Chondrocyte (in vitro differentiated cells): Measurements from ENCODE around the gene SLC35A1. TPM values are rescaled to one million over a fixed set of nuclear protein-coding genes. Genes with fewer than 3 reads are reported as not detected.

ENCODE experiments used
- DNase-seq: peaks from one replicate; pipeline ENCODE4 v3.0.0; 2021; ENCODE audit warnings: mixed read lengths, low spot score
- H3K27ac Mint-ChIP-seq: one replicate; pipeline ENCODE4 v1.8.0; 2021; ENCODE audit warnings: mild to moderate bottlenecking, moderate library complexity, mixed read lengths; ENCODE audit not compliant: unreplicated experiment
- H3K27me3 Mint-ChIP-seq: 2 replicates; pipeline ENCODE4 v1.8.0; 2021; ENCODE audit warnings: low read depth, mixed read lengths
- H3K36me3 Mint-ChIP-seq: 2 replicates; pipeline ENCODE4 v1.8.0; 2021; ENCODE audit warnings: low read depth, mixed read lengths
- H3K4me1 Mint-ChIP-seq: 2 replicates; pipeline ENCODE4 v1.8.0; 2021; ENCODE audit warnings: low read depth, mild to moderate bottlenecking, mixed read lengths
- H3K4me3 Mint-ChIP-seq: one replicate; pipeline ENCODE4 v1.8.0; 2021; ENCODE audit warnings: mild to moderate bottlenecking, moderate library complexity, mixed read lengths; ENCODE audit not compliant: unreplicated experiment
- H3K9me3 Mint-ChIP-seq: 2 replicates; pipeline ENCODE4 v1.8.0; 2021; ENCODE audit warnings: low read depth, mixed read lengths
- total RNA-seq: library from RNA; stranded (reverse); gene quantifications from 3 replicates; pipeline ENCODE4 v1.2.1, GENCODE V29; 2021
- TF ChIP-seq, protein P1 (sequence below): fragments of 200-600 bp; sonication (generic); IDR thresholded peaks from 2 replicates; pipeline ENCODE4 v1.5.0; 2021; ENCODE audit warnings: antibody characterized with exemption, mild to moderate bottlenecking, moderate library complexity

The SLC35A1 gene
- total RNA-seq, 1 donor from 2014 or later, result 16.8 TPM

DNA sequence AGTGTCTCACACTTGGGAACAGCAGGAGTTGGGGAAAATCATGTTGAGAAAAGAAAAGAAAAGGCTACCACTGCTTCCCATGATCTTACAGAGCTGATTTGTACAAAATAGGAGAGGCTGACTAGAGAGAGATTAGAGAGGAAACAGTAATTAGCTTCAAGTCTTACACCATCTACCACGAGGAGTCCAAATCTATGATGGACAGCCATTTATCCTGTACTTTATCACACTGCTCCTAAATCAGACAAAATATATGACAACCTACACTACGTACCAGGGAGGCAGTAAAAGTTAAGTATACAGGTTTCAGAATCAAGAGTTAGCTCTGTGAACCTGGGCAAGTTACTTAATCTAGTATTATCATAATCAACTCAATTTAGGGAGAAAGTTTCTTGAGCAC is 79.0 kb downstream of the SLC35A1 start:
- Mint-ChIP-seq H3K4me1 (peaks cover 4% of the 10 kb centered on the region), H3K27me3 (no peaks in the 10 kb centered on the region), H3K4me3 (no peak overlapping the region), H3K9me3 (no peaks in the 10 kb centered on the region), H3K27ac (no peak overlapping the region), H3K36me3 (peaks cover 14% of the 10 kb centered on the region)
- DNase-seq, result no peak
- TF ChIP-seq, protein P1, sequence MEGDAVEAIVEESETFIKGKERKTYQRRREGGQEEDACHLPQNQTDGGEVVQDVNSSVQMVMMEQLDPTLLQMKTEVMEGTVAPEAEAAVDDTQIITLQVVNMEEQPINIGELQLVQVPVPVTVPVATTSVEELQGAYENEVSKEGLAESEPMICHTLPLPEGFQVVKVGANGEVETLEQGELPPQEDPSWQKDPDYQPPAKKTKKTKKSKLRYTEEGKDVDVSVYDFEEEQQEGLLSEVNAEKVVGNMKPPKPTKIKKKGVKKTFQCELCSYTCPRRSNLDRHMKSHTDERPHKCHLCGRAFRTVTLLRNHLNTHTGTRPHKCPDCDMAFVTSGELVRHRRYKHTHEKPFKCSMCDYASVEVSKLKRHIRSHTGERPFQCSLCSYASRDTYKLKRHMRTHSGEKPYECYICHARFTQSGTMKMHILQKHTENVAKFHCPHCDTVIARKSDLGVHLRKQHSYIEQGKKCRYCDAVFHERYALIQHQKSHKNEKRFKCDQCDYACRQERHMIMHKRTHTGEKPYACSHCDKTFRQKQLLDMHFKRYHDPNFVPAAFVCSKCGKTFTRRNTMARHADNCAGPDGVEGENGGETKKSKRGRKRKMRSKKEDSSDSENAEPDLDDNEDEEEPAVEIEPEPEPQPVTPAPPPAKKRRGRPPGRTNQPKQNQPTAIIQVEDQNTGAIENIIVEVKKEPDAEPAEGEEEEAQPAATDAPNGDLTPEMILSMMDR, result no peak

DNA sequence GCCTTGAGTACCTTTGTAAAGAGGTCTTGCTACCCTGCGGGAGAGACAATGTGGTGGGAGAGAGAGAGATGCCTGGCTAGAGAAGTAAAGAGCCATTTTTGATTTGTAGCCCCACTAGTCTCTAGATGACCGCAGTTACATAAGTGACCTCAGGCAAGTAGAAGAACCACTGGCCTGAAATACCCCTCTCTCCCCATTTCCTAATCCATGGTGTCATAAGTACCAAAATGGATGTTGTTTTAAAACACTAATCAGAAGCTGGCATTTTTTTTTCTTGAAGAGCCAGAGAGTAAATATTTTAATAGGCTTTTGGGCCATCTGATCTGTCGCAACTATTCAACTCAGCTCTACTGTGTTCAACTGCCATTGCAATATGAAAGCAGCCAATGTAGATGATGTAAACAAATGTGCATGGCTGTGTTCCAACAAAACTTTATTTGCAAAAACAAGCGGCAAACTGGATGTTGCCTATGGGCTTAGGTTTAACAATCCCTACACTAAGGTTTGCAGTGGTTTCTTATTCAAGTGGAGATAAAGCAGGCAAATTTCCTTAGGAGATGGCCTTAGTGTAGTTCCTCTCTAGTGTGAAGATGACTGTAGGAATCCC is 80.5 kb downstream of the SLC35A1 start:
- H3K36me3 Mint-ChIP-seq, result peaks cover 16% of the 10 kb centered on the region
- H3K27ac Mint-ChIP-seq, result no peak overlapping the region
- H3K9me3 Mint-ChIP-seq, result no peaks in the 10 kb centered on the region
- no peak for DNase-seq
- peaks cover 4% of the 10 kb centered on the region for H3K4me1 Mint-ChIP-seq
- no peak overlapping the region for H3K4me3 Mint-ChIP-seq
- TF ChIP-seq, protein P1, result no peak
- H3K27me3 Mint-ChIP-seq, result no peaks in the 10 kb centered on the region

DNA sequence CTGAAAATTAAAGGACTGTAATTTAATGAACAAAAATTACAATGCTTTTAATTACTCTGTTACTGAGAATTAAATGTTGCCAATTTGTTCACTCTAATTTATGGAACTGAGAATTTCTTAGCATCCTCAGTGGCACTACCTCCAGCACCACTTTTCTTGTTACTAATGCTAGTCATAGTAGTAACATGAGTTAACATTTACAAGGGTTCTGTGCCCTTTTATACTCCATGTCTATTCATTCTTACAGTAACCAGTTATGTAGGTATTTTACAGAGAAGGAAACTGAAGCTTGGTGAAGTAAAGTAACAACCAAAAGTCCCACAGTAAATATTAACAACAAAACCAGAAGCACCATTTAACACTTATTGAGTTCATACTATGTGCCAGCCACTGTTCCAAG is 82.7 kb downstream of the SLC35A1 start:
- Mint-ChIP-seq H3K4me1 (peaks cover 4% of the 10 kb centered on the region), H3K4me3 (no peak overlapping the region), H3K36me3 (peaks cover 12% of the 10 kb centered on the region), H3K27ac (peak overlapping the region; percentile 6), H3K27me3 (no peaks in the 10 kb centered on the region), H3K9me3 (no peaks in the 10 kb centered on the region)
- TF ChIP-seq, protein P1, result no peak
- no peak for DNase-seq

DNA sequence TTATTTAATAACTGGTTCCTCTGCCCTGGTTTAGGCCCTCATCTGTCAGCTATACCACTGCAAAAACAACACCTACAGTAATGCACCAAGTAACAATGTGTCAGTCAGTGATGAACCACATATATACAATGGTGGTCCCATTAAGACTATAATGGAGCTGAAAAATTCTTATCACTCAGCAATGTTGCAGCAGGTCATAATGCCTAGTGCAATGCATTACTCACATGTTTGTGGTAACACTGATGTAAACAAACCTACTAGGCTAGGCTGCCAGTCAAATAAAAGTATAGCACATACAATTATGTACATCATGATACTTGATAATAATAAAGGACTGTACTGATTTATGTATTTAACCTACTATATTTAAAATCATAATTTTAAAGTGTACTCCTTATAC is 85.7 kb downstream of the SLC35A1 start:
- DNase-seq, result no peak
- H3K36me3 Mint-ChIP-seq, result peaks cover 15% of the 10 kb centered on the region
- no peaks in the 10 kb centered on the region for H3K9me3 Mint-ChIP-seq
- TF ChIP-seq, protein P1, result no peak
- H3K4me1 Mint-ChIP-seq, result peaks cover 7% of the 10 kb centered on the region
- no peak overlapping the region for H3K27ac Mint-ChIP-seq
- no peaks in the 10 kb centered on the region for H3K27me3 Mint-ChIP-seq
- no peak overlapping the region for H3K4me3 Mint-ChIP-seq

DNA sequence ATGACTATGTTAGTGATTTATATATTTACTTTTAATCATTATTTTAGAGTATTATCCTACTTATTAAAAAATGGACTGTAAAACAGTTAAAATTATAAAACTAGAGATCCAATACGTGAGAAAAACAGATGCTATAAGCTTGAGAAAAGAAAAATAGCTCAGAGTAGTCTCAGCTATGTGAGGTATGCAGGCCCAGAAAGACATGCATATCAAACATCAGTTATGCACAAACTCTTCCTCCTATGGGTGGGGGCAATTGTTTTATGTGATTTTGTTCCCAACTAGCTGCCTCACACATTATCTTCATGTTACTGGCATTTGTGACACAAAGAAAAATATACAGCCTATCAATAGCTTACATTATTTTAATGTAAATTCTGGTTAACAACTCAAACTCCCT is 88.2 kb downstream of the SLC35A1 start:
- TF ChIP-seq, protein P1, result peak; percentile 47
- Mint-ChIP-seq H3K9me3 (no peaks in the 10 kb centered on the region), H3K4me3 (no peak overlapping the region), H3K27ac (peak overlapping the region; percentile 79), H3K36me3 (peaks cover 19% of the 10 kb centered on the region), H3K4me1 (peaks cover 22% of the 10 kb centered on the region), H3K27me3 (no peaks in the 10 kb centered on the region)
- no peak for DNase-seq

Other genes starting within 250 kb of the SLC35A1 start
- gene SMIM8, start 150.4 kb upstream of the SLC35A1 start, total RNA-seq, result 5.5 to 9.6 TPM (median 8.7 TPM) in 3 replicates
- gene GJB7, start 143.7 kb upstream of the SLC35A1 start, total RNA-seq, result 0.67 to 0.77 TPM in 2 of 3 replicates, not detected in the other
- 1.2 to 3.3 TPM (median 1.7 TPM) in 3 replicates for gene C6orf163, start 128.2 kb upstream of the SLC35A1 start, total RNA-seq
- 0.12 to 0.73 TPM (median 0.44 TPM) in 3 replicates for gene CFAP206, start 65.0 kb upstream of the SLC35A1 start, total RNA-seq
- gene RARS2, start 117.0 kb downstream of the SLC35A1 start, total RNA-seq, result 43.8 to 50.7 TPM (median 44.7 TPM) in 3 replicates
- 16.7 to 28.6 TPM (median 17.5 TPM) in 3 replicates for gene ORC3, start 117.2 kb downstream of the SLC35A1 start, total RNA-seq
- 36.6 to 40.0 TPM (median 40.0 TPM) in 3 replicates for gene AKIRIN2, start 229.3 kb downstream of the SLC35A1 start, total RNA-seq